ENCODE data around the gene ANKMY2.

DNA sequence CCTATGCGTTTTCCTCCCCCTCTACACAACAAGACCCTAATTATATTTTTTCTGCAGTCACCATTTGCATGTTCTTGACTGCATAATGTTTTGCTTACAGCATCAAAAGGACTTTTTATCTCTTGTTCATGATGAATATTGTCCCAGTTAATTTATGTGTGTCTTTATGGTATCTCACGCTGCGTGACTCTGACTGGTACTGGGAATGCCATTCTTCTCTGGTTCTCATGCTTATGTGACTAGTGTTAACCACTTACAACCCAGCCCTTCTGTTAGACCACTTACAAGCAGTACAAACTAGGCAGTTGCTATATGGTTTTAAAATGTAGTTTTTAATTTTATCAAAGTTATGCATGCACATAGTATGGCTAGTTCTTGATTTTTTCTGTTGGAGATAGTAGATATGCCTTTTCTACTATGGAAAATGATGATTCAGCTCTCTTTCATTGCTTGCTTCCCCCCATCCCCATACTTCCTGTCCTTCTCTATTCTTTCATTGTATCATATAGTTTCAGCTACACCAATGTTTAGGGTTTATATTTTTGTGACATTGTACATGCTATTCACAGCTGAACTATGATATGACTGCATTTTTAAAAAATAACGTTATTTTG is 25.3 kb upstream of the ANKMY2 start:
- TF ChIP-seq CTCF (IDR thresholded peaks at IDR 0.05) (no peak), EP300 (IDR thresholded peaks at IDR 0.05) (no peak), POLR2A (IDR thresholded peaks at IDR 0.05) (no peak)

Measured in ovary (tissue), 3 donors.